Measurements from ENCODE around the gene NCAPD2.
"Not testable (repeated sequence)": the region's sequence is repeated elsewhere in the genome, so short reads cannot be mapped to it uniquely, and the experiment has no call there.

NCAPD2 gene

DNA sequence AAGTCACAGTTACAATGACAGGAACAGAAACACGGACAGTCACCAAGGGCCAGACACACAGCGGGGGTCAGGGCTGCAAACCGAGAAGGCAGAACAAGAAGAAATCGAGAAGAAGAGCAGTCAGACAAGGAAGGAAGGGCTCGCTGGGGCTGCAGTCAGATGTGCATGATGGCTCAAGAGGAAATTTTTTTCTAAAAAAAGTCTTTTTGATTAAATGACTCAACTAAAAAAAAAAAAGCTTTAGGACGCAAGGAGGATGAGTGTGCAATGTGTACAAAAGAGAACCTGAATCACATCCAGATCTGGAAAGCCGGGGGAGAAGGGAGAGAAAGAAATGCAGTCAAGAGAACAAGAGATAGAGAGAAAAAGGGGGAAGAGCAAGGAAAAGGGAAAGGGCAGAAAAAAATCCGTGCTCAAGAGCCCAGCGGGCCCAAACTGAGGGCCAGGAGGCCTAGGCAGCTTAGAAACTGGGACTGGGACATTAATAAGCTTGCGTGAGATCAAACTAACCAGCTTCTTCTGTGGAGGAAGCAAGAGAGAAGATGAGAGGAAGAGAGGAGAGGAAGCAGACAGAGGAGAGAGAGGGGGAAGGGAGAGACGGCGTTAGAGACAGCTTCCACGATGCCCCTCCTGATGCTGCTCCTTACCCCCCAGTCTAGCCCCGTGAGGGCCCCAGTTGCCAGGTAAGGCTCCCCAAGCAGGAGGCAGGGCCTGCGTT lies 55.2 kb downstream of the NCAPD2 start:
- Histone ChIP-seq H3K27me3 (ENCODE audit: low read depth) (no peaks in the 10 kb centered on the region), H3K36me3 (replicated peaks) (peaks cover 75% of the 10 kb centered on the region), H3K9me3 (no peaks in the 10 kb centered on the region), H3K4me1 (peaks cover 6% of the 10 kb centered on the region), H3K4me3 (no peak overlapping the region)
- in situ Hi-C loops (cut with MboI; ENCODE audit: low sequenced_read_pairs), result no loop called here
- DNase-seq (ENCODE audit: low spot score in 2 of 2), result no peak

DNA sequence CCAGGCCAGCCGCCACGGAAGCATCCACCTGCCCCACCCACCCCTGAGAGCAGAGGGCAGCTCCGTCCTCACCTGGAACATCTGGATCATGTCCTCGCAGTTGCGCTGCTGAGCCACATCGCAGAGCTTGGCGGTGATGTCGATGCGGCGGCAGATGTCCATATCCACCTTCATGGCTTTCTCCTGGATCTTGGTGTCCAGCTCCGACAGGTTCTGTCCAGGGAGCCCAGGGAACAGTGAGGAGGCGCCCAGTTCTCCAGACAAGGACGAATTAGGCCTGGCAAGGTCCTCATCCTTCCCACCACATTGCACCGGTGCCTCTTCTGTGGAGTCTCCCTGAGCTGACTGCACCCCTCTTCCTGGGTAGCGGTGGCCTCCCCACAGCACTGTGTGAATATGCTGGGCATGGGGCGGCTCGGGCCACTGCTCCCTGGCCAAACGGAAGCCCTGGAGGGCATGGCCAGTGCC lies 55.8 kb downstream of the NCAPD2 start:
- DNase-seq (ENCODE audit: low spot score in 2 of 2), result no peak
- Histone ChIP-seq H3K4me1 (peaks cover 6% of the 10 kb centered on the region), H3K4me3 (no peak overlapping the region), H3K36me3 (replicated peaks) (peaks cover 69% of the 10 kb centered on the region), H3K27me3 (ENCODE audit: low read depth) (no peaks in the 10 kb centered on the region), H3K9me3 (no peaks in the 10 kb centered on the region)
- in situ Hi-C loops (cut with MboI; ENCODE audit: low sequenced_read_pairs), result no loop called here

DNA sequence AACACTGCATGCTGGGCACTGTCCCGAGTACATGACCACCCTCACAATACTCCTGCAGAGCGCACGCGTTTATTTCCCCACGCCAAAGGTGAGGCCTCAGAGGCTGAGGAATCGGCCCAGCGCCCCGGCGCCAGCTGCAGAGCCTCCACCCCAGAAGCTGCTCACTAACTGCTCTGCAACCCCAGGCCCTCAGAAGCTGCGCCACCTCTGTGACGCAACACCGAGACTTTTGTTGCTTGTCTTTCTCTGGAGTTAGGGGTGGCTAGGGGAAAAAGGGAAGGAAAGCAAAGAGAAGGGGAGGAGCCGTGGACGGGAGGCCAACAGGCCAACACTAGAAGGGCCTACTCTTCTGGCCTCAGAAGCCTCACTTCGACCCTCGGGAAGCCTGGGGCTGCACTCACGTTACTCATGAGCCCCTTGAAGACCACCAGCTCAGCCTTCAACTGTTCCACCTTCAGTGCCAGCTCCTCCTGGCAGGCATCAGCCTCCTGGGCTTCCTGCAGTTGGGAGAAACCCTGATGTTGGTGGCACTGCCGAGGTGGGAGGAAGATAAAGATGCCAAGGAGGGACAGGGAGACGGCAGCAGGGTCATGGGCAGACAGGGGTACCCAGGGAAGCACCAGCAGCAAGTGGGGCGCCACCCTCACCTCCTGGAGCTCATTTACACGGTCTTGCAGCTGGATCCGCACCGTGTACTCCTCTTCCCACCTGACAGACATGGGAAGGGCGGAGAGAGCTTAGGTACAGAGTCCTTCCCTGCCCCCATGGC lies 56.6 kb downstream of the NCAPD2 start:
- H3K9me3 ChIP-seq, result no peaks in the 10 kb centered on the region
- H3K27me3 ChIP-seq (ENCODE audit: low read depth), result no peaks in the 10 kb centered on the region
- H3K4me3 ChIP-seq, result no peak overlapping the region
- DNase-seq (ENCODE audit: low spot score in 2 of 2), result no peak
- peaks cover 68% of the 10 kb centered on the region for H3K36me3 ChIP-seq (replicated peaks)
- peaks cover 6% of the 10 kb centered on the region for H3K4me1 ChIP-seq
- in situ Hi-C loops (cut with MboI; ENCODE audit: low sequenced_read_pairs), result no loop called here

DNA sequence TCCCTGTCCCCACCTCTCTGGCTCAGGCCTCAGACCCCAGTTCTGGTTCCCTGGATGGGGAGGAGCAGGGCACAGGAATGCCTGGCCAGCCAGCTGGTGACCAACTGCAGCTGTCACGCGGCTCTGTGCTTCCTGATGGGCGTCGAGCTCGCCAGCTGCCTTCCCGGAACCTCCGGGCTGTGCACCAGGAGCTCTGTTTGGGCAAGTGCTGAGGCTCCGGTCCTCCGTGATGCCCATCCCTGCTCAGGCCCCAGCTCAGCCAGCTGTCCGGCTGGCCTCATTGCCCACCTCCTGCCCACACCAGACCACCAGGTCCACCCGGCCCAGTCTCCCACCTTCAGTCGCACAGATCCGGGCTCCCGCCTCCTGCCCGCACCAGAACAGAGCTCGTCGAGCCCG lies 57.2 kb downstream of the NCAPD2 start:
- Histone ChIP-seq H3K4me3 (no peak overlapping the region), H3K27me3 (ENCODE audit: low read depth) (no peaks in the 10 kb centered on the region), H3K4me1 (peaks cover 6% of the 10 kb centered on the region), H3K36me3 (replicated peaks) (peaks cover 63% of the 10 kb centered on the region), H3K9me3 (no peaks in the 10 kb centered on the region)
- no peak for DNase-seq (ENCODE audit: low spot score in 2 of 2)
- in situ Hi-C loops (cut with MboI; ENCODE audit: low sequenced_read_pairs), result no loop called here

DNA sequence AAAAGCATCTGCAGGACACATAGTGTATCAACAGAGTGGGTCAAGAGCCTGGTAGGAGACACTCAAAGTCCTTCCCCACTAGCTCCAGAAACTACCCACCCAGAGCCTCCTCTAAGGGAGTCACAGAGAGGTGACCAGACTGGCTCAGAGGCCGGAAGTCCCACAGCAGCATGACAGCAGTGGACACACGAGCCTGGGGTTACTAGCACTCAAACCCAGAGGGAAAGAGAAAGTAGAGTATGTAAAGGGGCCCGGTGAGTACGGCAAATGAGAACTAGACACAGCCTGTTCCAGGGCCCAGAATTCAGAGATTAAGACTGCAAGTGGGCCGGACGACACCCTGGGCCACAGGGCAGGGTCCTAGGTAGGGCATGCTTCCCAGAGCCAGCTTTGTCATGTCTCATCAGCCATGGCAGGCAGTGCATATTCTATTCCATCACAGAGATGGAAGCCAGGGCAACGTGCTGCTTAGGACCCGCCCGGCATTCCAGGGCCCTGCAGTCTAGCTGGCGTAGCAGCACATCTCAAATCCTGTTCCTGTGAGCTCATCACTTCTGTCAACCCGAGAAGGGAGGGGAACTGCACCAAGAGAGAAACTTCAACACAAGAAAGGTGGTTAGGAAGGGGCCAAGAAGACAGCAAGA lies 57.7 kb downstream of the NCAPD2 start:
- peaks cover 61% of the 10 kb centered on the region for H3K36me3 ChIP-seq (replicated peaks)
- no peaks in the 10 kb centered on the region for H3K27me3 ChIP-seq (ENCODE audit: low read depth)
- no peak overlapping the region for H3K4me3 ChIP-seq
- H3K9me3 ChIP-seq, result no peaks in the 10 kb centered on the region
- no peak for DNase-seq (ENCODE audit: low spot score in 2 of 2)
- in situ Hi-C loops (cut with MboI; ENCODE audit: low sequenced_read_pairs), result no loop called here
- peaks cover 10% of the 10 kb centered on the region for H3K4me1 ChIP-seq

DNA sequence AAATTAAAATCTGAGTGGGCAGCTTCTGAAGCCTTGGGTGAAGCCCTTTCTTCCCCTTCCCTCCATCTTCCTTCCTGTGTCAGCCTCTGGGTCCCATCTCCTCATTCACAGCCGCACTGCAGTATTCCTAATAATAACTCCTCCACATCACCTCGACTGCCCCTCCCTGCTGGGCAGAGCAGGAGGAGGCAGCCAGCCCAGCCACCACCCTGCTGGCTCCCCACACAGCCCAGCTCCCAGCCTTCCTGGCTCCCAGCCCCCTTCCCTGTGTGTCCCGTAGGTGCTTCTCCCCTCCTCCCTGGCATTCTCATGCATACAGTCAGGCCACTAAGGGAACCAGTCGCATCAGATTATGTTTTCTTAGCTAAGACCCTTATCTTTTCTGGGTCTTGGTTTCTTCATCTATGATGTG lies 58.2 kb downstream of the NCAPD2 start:
- no peak for DNase-seq (ENCODE audit: low spot score in 2 of 2)
- in situ Hi-C loops (cut with MboI; ENCODE audit: low sequenced_read_pairs), result no loop called here
- H3K36me3 ChIP-seq (replicated peaks), result peaks cover 61% of the 10 kb centered on the region
- no peaks in the 10 kb centered on the region for H3K9me3 ChIP-seq
- H3K27me3 ChIP-seq (ENCODE audit: low read depth), result no peaks in the 10 kb centered on the region
- H3K4me3 ChIP-seq, result no peak overlapping the region
- H3K4me1 ChIP-seq, result peaks cover 10% of the 10 kb centered on the region

DNA sequence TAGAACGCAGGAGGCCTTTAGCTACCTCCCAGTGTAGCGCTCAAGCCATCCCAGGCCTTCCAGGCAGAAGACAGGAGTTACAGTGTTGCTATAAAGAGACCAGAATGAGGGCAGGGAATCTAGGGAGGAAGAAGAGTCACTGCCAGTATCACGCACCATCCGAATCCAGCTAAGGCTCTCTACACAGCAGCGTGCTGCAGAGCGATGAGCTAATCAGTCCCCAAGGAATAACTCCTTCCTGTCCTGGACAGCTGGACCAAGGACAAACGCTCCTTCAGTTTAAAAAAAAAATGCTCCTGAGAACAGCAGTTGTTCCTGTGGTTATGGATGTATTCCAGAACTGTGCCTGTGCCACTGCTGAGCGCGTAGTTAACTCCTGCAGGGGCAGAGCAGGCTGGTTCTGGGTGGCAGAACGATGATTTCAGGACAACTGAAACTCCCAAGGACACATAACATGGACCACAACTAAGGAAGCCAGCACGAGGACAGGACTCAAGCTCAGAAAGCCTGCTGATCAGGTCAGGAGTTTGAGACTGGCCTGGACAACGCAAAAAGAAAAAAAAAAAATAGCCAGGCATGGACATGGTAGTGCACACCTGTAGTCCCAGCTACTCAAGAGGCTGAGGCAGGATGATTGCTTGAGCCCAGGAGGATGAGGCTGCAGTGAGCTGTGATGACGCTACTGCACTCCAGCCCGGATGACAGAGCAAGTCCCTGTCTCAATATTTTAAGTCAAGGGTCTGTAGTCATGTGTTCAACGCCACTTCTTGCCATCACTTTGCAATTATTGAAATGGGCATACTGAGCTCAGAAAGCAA lies 59.4 kb downstream of the NCAPD2 start:
- peaks cover 10% of the 10 kb centered on the region for H3K4me1 ChIP-seq
- H3K27me3 ChIP-seq (ENCODE audit: low read depth), result no peaks in the 10 kb centered on the region
- in situ Hi-C loops (cut with MboI; ENCODE audit: low sequenced_read_pairs), result no loop called here
- no peaks in the 10 kb centered on the region for H3K9me3 ChIP-seq
- H3K4me3 ChIP-seq, result peak overlapping the region; percentile 70
- no peak for DNase-seq (ENCODE audit: low spot score in 2 of 2)
- peaks cover 57% of the 10 kb centered on the region for H3K36me3 ChIP-seq (replicated peaks)

DNA sequence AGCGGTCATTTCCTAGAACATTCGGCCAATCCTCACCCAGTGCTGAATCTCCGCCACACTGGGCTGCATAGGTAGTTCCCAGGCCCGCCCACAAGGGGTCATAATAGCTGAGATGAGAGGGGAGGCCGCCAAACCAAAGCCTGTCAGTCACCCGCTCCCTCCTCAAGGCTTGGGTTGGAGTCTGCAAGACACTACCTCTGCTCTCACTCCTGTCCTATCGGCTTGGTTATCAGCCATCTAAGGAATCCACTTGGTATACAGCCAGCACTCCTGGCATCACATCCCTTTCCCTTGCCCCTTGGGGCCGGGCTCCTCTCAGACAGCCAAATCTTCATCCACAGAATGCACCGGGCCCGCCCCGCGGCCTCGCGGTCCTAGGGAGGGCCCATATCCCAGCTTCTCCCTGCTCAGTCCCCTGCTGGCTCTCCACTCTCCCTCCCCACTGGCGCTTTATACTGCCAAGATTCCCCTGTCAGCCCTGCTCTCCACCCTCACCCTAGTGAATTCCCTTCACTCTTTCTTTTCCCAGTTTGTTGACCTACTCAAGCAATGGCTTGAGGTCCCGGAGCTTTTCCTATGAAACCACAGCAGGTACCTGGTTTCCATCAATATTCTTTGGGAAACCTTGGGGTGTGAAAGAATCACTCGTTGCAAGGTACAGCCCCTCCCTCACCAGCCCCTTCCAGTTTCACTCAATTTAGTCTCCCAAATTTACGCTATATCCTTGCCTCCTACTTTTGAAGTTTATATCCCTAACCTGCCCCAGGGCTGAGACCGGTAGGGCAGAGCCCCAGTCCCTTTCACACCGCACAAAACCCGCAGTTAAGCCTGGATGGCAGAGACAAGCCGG lies 60.5 kb downstream of the NCAPD2 start:
- Histone ChIP-seq H3K4me1 (peaks cover 10% of the 10 kb centered on the region), H3K4me3 (peak overlapping the region; percentile 70), H3K9me3 (no peaks in the 10 kb centered on the region), H3K36me3 (replicated peaks) (peaks cover 54% of the 10 kb centered on the region), H3K27me3 (ENCODE audit: low read depth) (no peaks in the 10 kb centered on the region)
- peak; percentile 93 to 95 for DNase-seq (ENCODE audit: low spot score in 2 of 2)
- in situ Hi-C loops (cut with MboI; ENCODE audit: low sequenced_read_pairs), result no loop called here

DNA sequence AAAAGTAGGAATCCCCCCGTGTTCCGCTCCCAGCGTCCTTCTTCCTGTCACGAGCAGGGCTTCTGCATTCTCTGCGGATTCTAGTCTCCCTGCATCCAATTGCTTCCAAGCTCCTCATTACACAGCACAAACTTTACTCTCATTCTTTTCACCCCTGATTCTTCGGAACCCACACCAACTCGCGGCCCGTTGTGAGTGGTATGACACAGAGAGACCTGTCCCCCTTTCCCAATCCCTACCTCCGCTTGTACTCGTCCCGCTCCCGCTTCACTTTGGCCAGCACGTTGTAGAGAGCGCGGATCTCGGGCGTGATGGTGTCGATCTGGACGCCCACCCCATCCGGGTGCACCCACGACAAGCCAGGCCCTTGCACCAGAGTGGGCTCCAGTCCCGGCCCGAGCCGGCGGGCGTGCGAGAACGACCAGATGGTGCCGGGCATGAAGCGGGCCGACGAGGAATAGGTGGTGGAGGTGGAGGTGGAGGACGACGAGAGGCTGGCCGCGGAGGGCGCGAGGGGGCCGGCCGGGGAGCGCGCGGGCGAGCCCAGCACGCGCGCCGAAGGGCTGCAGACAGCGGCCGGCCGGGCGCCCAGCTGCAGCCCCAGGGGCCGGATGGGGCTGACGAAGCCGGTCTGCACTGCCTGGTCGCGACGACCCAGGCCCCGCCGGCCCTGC lies 61.3 kb downstream of the NCAPD2 start:
- peak overlapping the region; percentile 70 for H3K4me3 ChIP-seq
- DNase-seq (ENCODE audit: low spot score in 2 of 2), result peak in 1 of 2 experiments; percentile 30
- H3K4me1 ChIP-seq, result peaks cover 10% of the 10 kb centered on the region
- in situ Hi-C loops (cut with MboI; ENCODE audit: low sequenced_read_pairs), result no loop called here
- H3K27me3 ChIP-seq (ENCODE audit: low read depth), result no peaks in the 10 kb centered on the region
- peaks cover 56% of the 10 kb centered on the region for H3K36me3 ChIP-seq (replicated peaks)
- no peaks in the 10 kb centered on the region for H3K9me3 ChIP-seq

DNA sequence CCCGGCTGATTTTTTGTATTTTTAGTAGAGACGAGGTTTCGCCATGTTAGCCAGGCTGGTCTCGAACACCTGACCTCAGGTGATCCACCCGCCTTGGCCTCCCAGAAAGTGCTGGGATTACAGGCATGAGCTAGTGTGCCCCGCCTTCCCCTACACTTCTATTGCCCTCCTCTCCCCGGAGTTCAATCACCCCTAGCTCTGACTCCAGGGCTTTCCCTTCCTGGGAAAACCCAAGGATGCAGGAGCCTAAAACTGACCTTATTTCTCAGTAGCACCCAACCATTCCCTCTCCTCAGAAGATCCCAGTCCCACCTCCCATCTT lies 62.6 kb downstream of the NCAPD2 start:
- H3K4me1 ChIP-seq; H3K27me3 ChIP-seq (ENCODE audit: low read depth); in situ Hi-C loops (cut with MboI; ENCODE audit: low sequenced_read_pairs); DNase-seq (ENCODE audit: low spot score in 2 of 2); H3K9me3 ChIP-seq: not testable (repeated sequence)
- peaks cover 59% of the 10 kb centered on the region for H3K36me3 ChIP-seq (replicated peaks)
- H3K4me3 ChIP-seq, result peak overlapping the region; percentile 70; the same call in 1 of the 2 replicates

DNA sequence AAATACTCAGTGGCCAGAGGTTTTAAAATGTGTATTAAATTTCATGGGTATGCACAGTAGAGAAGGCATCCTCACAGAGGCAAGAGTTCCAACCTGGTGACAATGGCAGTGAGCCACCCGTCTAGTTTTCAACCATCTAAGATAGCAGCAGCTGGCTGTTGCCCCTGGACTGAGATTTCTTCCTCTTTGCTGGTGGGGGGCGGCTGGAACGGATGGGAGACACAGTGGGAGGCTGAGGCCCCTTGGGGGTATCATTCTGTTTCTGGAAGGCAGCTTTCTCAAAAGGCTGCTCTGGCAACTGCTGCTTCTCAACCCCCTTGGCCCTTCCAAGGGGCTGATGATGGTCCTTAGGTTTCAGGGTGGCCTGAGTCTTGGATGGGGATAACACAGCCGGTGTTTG lies 63.0 kb downstream of the NCAPD2 start:
- peaks cover 10% of the 10 kb centered on the region for H3K4me1 ChIP-seq
- DNase-seq (ENCODE audit: low spot score in 2 of 2), result no peak
- no peaks in the 10 kb centered on the region for H3K27me3 ChIP-seq (ENCODE audit: low read depth)
- no peak overlapping the region for H3K4me3 ChIP-seq
- in situ Hi-C loops (cut with MboI; ENCODE audit: low sequenced_read_pairs), result no loop called here
- H3K9me3 ChIP-seq, result no peaks in the 10 kb centered on the region
- H3K36me3 ChIP-seq (replicated peaks), result peaks cover 59% of the 10 kb centered on the region

DNA sequence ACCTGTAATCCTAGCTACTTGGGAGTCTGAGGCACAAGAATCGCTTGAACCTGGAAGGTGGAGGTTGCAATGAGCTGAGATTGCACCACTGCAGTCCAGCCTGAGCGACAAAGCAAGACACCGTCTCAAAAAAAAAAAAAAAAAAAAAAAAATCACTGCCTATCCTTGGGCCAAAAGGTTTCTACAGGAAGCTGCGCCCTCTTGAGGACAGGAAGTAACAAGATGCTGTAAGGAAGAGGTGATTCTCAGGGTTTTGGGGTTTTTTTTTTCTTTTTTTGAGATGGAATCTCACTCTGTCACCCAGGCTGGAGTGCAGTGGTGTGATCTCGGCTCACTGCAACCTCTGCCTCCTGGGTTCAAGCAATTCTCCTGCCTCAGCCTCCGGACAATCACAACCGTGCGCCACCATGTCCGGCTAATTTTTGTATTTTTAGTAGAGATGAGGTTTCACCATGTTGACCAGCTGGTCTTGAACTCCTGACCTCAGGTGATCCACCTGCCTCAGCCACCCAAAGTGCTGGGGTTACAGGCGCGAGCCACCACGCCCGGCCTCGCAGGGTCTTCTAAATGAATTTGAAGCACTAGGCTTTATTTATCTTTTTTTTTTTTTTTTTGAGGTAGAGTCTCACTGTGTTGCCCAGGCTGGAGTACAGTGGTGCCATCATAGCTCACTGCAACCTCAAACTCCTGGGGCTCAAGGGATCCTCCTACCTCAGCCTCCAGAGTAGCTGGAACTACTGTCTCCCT lies 64.3 kb downstream of the NCAPD2 start:
- H3K27me3 ChIP-seq (ENCODE audit: low read depth); in situ Hi-C loops (cut with MboI; ENCODE audit: low sequenced_read_pairs); H3K4me3 ChIP-seq; H3K9me3 ChIP-seq; H3K4me1 ChIP-seq: not testable (repeated sequence)
- H3K36me3 ChIP-seq (replicated peaks), result peaks cover 64% of the 10 kb centered on the region
- DNase-seq (ENCODE audit: low spot score in 2 of 2), result peak; percentile 53 to 69
